Measurements from ENCODE around the gene SPRR5.

DNA sequence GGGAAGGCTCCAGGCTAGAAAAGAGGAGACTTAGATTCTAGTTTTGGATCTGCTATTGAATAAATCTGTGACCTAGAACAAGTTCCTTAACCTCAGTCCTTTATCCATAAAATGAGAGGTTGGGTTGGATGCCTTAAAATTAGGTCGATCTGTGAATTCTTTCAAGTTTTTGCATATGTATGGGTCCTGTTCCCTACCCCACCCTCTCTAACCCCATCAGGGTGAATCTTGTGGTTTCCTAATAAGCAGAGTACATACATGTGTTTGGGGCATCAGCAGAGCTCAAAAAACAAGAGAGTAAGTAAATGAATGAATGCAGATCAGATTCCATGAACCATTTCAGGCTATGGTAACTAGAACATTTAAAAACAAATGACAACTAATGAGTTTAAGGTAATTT lies 29.7 kb downstream of the SPRR5 start:
- TF ChIP-seq, protein P1, sequence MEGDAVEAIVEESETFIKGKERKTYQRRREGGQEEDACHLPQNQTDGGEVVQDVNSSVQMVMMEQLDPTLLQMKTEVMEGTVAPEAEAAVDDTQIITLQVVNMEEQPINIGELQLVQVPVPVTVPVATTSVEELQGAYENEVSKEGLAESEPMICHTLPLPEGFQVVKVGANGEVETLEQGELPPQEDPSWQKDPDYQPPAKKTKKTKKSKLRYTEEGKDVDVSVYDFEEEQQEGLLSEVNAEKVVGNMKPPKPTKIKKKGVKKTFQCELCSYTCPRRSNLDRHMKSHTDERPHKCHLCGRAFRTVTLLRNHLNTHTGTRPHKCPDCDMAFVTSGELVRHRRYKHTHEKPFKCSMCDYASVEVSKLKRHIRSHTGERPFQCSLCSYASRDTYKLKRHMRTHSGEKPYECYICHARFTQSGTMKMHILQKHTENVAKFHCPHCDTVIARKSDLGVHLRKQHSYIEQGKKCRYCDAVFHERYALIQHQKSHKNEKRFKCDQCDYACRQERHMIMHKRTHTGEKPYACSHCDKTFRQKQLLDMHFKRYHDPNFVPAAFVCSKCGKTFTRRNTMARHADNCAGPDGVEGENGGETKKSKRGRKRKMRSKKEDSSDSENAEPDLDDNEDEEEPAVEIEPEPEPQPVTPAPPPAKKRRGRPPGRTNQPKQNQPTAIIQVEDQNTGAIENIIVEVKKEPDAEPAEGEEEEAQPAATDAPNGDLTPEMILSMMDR (IDR thresholded peaks at IDR 0.05; ENCODE audit: low read length): no peak
- no peak for TF ChIP-seq EZH2 (IDR thresholded peaks at IDR 0.05; ENCODE audit: borderline replicate concordance, low read length)
